K562 (cell line): ENCODE measurements around the gene MPV17L2. TPM values are rescaled to one million over a fixed set of nuclear protein-coding genes. Genes with fewer than 3 reads are reported as not detected.

Experiments used
- CREB1 ChIP-seq, 2 experiments: sonication (generic) in 1 of 2; formaldehyde crosslinking in 1 of 2; IDR thresholded peaks; 2 replicates each; pipeline versions ENCODE4 v1.6.1 to v1.8.0; 2012 to 2022; ENCODE audit warnings: inconsistent platforms in 1 of 2, mild to moderate bottlenecking in 1 of 2, missing genetic modification reagents in 1 of 2, moderate library complexity in 1 of 2
- ELF1 ChIP-seq: fragments of 200-800 bp; sonication (Bioruptor generic); IDR thresholded peaks from 2 replicates; pipeline ENCODE4 v1.6.1; 2016; ENCODE audit warnings: missing genetic modification characterization, missing compliant biosample characterization
- GABPB1 ChIP-seq: sonication (generic); formaldehyde crosslinking; IDR thresholded peaks from 2 replicates; pipeline ENCODE4 v1.8.0; 2022; ENCODE audit warnings: mild to moderate bottlenecking, missing genetic modification reagents
- KAT7 ChIP-seq: sonication (generic); formaldehyde crosslinking; IDR thresholded peaks from 2 replicates; pipeline ENCODE4 v1.8.0; 2022; ENCODE audit warnings: missing genetic modification reagents, mild to moderate bottlenecking, borderline replicate concordance
- KDM5B ChIP-seq: fragments of 200-600 bp; sonication (generic); IDR thresholded peaks from 2 replicates; pipeline ENCODE4 v1.6.1; 2012; ENCODE audit warnings: low read depth, mild to moderate bottlenecking, moderate library complexity, low read length, control low read depth, inconsistent platforms; ENCODE audit not compliant: insufficient replicate concordance
- MTA3 ChIP-seq: fragments of 450-650 bp; formaldehyde crosslinking; IDR thresholded peaks from 2 replicates; pipeline ENCODE4 v1.6.1; 2017; ENCODE audit warnings: mild to moderate bottlenecking, borderline replicate concordance
- NFATC3 ChIP-seq: fragments of 450-650 bp; IDR thresholded peaks from 2 replicates; pipeline ENCODE4 v1.6.1; 2017; ENCODE audit warnings: mild to moderate bottlenecking
- PCBP2 ChIP-seq: fragments of 200-400 bp; formaldehyde crosslinking; IDR thresholded peaks from 2 replicates; pipeline ENCODE4 v1.6.1; 2018; ENCODE audit warnings: low read length, low read depth, mild to moderate bottlenecking, moderate library complexity; ENCODE audit not compliant: poor library complexity, severe bottlenecking
- POLR2A ChIP-seq: fragments of 450-650 bp; conservative IDR thresholded peaks from 2 replicates; pipeline ENCODE4 v1.6.1; 2016
- POLR2G ChIP-seq: fragments of 200-400 bp; formaldehyde crosslinking; IDR thresholded peaks from 2 replicates; pipeline ENCODE4 v1.6.1; 2017; ENCODE audit warnings: low read depth, mild to moderate bottlenecking, antibody characterized with exemption, low read length, moderate library complexity
- RB1 ChIP-seq: fragments of 450-650 bp; IDR thresholded peaks from 2 replicates; pipeline ENCODE4 v1.6.1; 2017; ENCODE audit warnings: low read depth, mild to moderate bottlenecking
- RBM39 ChIP-seq: fragments of 200-400 bp; formaldehyde crosslinking; optimal IDR thresholded peaks from 2 replicates; pipeline ENCODE3; 2018; ENCODE audit warnings: low read depth, low read length
- SPI1 ChIP-seq: IDR thresholded peaks from 2 replicates; pipeline ENCODE4 v1.6.1; 2011; ENCODE audit warnings: low read depth, low read length, control low read depth, borderline replicate concordance
- TEAD1 ChIP-seq, 2 experiments: fragments of 450-650 bp in 1 of 2; sonication (generic) in 1 of 2; formaldehyde crosslinking; IDR thresholded peaks; 2 replicates each; pipeline versions ENCODE4 v1.4.0 to v1.8.0; 2020 to 2022; ENCODE audit warnings: mild to moderate bottlenecking in 2 of 2, missing genetic modification reagents in 1 of 2
- XRCC3 ChIP-seq: fragments of 450-650 bp; IDR thresholded peaks from 2 replicates; pipeline ENCODE4 v1.6.1; 2017; ENCODE audit warnings: mild to moderate bottlenecking, moderate library complexity
- ZBTB7A ChIP-seq: IDR thresholded peaks from 2 replicates; pipeline ENCODE4 v1.6.1; 2011; ENCODE audit warnings: low read depth, mild to moderate bottlenecking, low read length, moderate library complexity, borderline replicate concordance; ENCODE audit not compliant: control insufficient read depth
- ZNF121 ChIP-seq: sonication (generic); formaldehyde crosslinking; conservative IDR thresholded peaks from 2 replicates; pipeline ENCODE4 v1.8.0; 2022; ENCODE audit warnings: missing genetic modification reagents
- ZNF143 ChIP-seq: sonication (generic); formaldehyde crosslinking; IDR thresholded peaks from 2 replicates; pipeline ENCODE4 v1.9.0; 2022; ENCODE audit warnings: mild to moderate bottlenecking, missing genetic modification reagents
- ZNF232 ChIP-seq: sonication (generic); formaldehyde crosslinking; IDR thresholded peaks from 2 replicates; pipeline ENCODE4 v1.8.0; 2022; ENCODE audit warnings: mild to moderate bottlenecking, missing genetic modification reagents
- ZNF644 ChIP-seq: fragments of 200-800 bp; sonication (Bioruptor generic); IDR thresholded peaks from 2 replicates; pipeline ENCODE4 v1.6.1; 2016; ENCODE audit warnings: low read depth, missing genetic modification characterization, missing compliant biosample characterization
- polyA plus RNA-seq, 8 experiments: library from polyadenylated mRNA; depleted of rRNA in 4 of 8; stranded (reverse) in 5 of 8; unstranded in 3 of 8; fragments of >200 nt; fragmentation: Nextera tagmentation in 2 of 8; fragmentation: Illumina TruSeq in 1 of 8; extraction: Ambion mirVana in 2 of 8; extraction: Trizol in 1 of 8; gene quantifications; 2 replicates each; pipeline versions ENCODE4 v1.2.1 to v1.2.3, GENCODE V29; 2011 to 2014; ENCODE audit warnings: inconsistent platforms in 1 of 8, missing spikeins in 1 of 8
- total RNA-seq, 7 experiments: library from RNA; depleted of rRNA in 6 of 7; stranded (reverse); fragments of >200 nt in 6 of 7; fragmentation: Illumina TruSeq in 2 of 7; extraction: Trizol in 2 of 7; gene quantifications; 2 replicates each; pipeline versions ENCODE4 v1.2.1 to v1.2.3, GENCODE V29; 2011 to 2021; ENCODE audit warnings: low replicate concordance in 1 of 7
- TF ChIP-seq, protein P1 (sequence below), 2 experiments: IDR thresholded peaks; 2 replicates each; pipeline ENCODE4 v1.6.1; 2011; ENCODE audit warnings: borderline replicate concordance in 1 of 2, control low read depth in 1 of 2, low read depth in 1 of 2, low read length in 1 of 2, mild to moderate bottlenecking in 1 of 2, mixed read lengths in 1 of 2, moderate library complexity in 1 of 2; ENCODE audit not compliant: insufficient read depth in 1 of 2, insufficient read length in 1 of 2, poor library complexity in 1 of 2, severe bottlenecking in 1 of 2; ENCODE audit errors: extremely low read depth in 1 of 2
- TF ChIP-seq, protein P2 (sequence below): fragments of 450-650 bp; IDR thresholded peaks from one replicate; pipeline ENCODE4 v1.6.1; 2018; ENCODE audit warnings: mild to moderate bottlenecking, moderate library complexity; ENCODE audit not compliant: partially characterized antibody
- TF ChIP-seq, protein P3 (sequence below): sonication (generic); formaldehyde crosslinking; IDR thresholded peaks from 2 replicates; pipeline ENCODE4 v1.8.0; 2022; ENCODE audit warnings: mild to moderate bottlenecking, missing genetic modification reagents
- TF ChIP-seq, protein P4 (sequence below): sonication (generic); formaldehyde crosslinking; IDR thresholded peaks from 2 replicates; pipeline ENCODE4 v1.9.0; 2022; ENCODE audit warnings: mild to moderate bottlenecking, missing genetic modification reagents

Gene MPV17L2
- total and polyA plus RNA-seq, 9 of the 15 experiments (the other 6 are each of a cell fraction or from before 2014, with no cell fraction given) = 10.6 to 60.2 (median 28.5) TPM

DNA sequence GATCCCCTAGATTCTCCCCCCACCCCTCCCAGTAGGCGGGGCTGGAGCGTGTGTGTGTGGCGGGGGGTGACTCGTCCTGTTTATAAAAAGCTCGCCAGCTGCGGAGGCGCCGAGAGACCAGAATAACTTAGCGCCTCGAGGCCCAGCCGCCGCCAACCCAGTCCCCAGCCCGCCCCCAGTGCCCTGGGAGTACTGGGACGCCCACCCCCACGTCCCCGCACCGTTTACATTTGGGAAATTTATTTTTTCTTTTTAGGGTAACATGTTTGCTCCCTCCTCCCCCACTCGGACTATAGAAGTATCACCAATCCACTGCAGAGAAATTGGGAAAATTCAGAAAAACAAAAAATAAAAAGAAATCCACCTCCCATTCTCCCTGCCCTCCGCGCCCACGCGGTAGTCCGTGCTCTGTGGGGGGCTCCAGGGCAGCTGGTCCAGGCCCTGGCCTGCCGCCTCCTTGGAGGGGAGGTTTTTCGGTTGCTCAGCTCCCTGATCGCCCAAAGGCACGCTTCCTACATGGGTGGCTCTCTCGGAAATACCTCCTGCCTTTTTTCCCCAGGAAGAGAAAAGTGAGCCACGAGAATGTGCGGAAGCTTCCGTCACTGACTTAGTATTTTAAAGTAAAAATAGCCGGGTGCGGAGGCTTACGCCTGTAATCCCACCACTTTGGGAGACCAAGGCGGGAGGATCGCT is 12.3 kb downstream of the MPV17L2 start (continued):
- TF ChIP-seq POLR2G = peak; percentile 79
- TF ChIP-seq, protein P1, sequence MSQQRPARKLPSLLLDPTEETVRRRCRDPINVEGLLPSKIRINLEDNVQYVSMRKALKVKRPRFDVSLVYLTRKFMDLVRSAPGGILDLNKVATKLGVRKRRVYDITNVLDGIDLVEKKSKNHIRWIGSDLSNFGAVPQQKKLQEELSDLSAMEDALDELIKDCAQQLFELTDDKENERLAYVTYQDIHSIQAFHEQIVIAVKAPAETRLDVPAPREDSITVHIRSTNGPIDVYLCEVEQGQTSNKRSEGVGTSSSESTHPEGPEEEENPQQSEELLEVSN (IDR thresholded peaks at IDR 0.05; ENCODE audit: borderline replicate concordance in 1 of 2, extremely low read depth in 1 of 2, insufficient read depth in 1 of 2, insufficient read length in 1 of 2, low read depth in 1 of 2, low read length in 1 of 2, poor library complexity in 1 of 2, severe bottlenecking in 1 of 2) = peak in 1 of 2 experiments; percentile 57
- no peak for TF ChIP-seq RB1
- no peak for TF ChIP-seq ZNF121 (CRISPR knock-in tag)
- TF ChIP-seq ZBTB7A = peak; percentile 13
- peak; percentile 24; the same call in 1 of the 2 replicates for TF ChIP-seq CREB1 (IDR thresholded peaks at IDR 0.05)
- TF ChIP-seq CREB1 (CRISPR knock-in tag; IDR thresholded peaks at IDR 0.05) = no peak
- TF ChIP-seq ZNF232 (CRISPR knock-in tag) = no peak
- TF ChIP-seq, protein P2, sequence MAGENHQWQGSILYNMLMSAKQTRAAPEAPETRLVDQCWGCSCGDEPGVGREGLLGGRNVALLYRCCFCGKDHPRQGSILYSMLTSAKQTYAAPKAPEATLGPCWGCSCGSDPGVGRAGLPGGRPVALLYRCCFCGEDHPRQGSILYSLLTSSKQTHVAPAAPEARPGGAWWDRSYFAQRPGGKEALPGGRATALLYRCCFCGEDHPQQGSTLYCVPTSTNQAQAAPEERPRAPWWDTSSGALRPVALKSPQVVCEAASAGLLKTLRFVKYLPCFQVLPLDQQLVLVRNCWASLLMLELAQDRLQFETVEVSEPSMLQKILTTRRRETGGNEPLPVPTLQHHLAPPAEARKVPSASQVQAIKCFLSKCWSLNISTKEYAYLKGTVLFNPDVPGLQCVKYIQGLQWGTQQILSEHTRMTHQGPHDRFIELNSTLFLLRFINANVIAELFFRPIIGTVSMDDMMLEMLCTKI = no peak
- TF ChIP-seq MTA3 = 0 out of 2 replicates have a peak, but pooled peaks have one; percentile 26
- no peak for TF ChIP-seq KAT7 (CRISPR knock-in tag)
- TF ChIP-seq XRCC3 = no peak
- peak; percentile 32 for TF ChIP-seq KDM5B
- TF ChIP-seq, protein P3, sequence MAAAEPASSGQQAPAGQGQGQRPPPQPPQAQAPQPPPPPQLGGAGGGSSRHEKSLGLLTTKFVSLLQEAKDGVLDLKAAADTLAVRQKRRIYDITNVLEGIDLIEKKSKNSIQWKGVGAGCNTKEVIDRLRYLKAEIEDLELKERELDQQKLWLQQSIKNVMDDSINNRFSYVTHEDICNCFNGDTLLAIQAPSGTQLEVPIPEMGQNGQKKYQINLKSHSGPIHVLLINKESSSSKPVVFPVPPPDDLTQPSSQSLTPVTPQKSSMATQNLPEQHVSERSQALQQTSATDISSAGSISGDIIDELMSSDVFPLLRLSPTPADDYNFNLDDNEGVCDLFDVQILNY (CRISPR knock-in tag) = no peak
- peak; percentile 43; the same call in 1 of the 2 replicates for TF ChIP-seq GABPB1
- TF ChIP-seq TEAD1 (CRISPR knock-in tag; IDR thresholded peaks at IDR 0.05) = no peak
- 0 out of 2 replicates have a peak, but pooled peaks have one; percentile 49 for TF ChIP-seq POLR2A
- TF ChIP-seq ELF1 = no peak
- TF ChIP-seq, protein P4, sequence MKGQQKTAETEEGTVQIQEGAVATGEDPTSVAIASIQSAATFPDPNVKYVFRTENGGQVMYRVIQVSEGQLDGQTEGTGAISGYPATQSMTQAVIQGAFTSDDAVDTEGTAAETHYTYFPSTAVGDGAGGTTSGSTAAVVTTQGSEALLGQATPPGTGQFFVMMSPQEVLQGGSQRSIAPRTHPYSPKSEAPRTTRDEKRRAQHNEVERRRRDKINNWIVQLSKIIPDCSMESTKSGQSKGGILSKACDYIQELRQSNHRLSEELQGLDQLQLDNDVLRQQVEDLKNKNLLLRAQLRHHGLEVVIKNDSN (CRISPR knock-in tag) = no peak
- TF ChIP-seq NFATC3 = 0 out of 2 replicates have a peak, but pooled peaks have one; percentile 39
- no peak for TF ChIP-seq ZNF644 (tag)
- no peak for TF ChIP-seq SPI1
- TF ChIP-seq ZNF143 (CRISPR knock-in tag) = no peak
- no peak for TF ChIP-seq PCBP2
- no peak for TF ChIP-seq RBM39
